Measurements from ENCODE around the gene PPM1H. TPM values are rescaled to one million over a fixed set of nuclear protein-coding genes. Genes with fewer than 3 reads are reported as not detected.

PPM1H gene
- total and polyA plus RNA-seq, 2 of the 8 experiments (the other 6 are each of a cell fraction or from before 2014, with no cell fraction given): 16.4 to 36.1 TPM

DNA sequence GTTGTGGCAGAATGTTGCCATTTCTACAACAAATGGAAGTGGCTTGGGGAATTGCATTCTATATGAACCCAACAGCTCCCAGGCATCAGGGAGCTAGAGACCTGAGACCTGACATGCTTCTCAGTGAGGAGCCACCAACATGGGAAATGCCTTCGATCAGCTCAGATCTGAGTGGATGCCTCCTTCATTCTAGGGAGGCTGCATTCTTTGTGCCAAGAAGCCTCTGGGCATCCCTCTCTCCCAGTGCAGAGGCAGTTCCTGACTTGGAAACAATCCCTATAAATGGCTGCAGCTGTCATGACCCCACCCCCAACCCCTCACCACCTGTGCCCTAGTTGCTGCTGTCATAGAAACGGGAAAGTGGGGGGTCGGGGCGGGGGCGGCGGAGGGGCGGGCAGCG, 196.3 kb downstream of the PPM1H start:
- peak overlapping the region in 1 of 2 experiments; percentile 45; a peak in 2 of 4 replicates for H3K4me2 ChIP-seq (ENCODE audit: insufficient read depth in 1 of 2, low read depth in 2 of 2, low read length in 2 of 2)
- 70% methylated on average over 7 of the region's 8 CpGs; no CpG with 5 or more reads in 1 of the 2 experiments for WGBS, 2 experiments (ENCODE audit: extremely low coverage in 1 of 2, insufficient coverage in 1 of 2, insufficient read length in 1 of 2, insufficient replicate concordance in 2 of 2, low coverage in 1 of 2, low lambda C conversion rate in 2 of 2, missing lambda C conversion rate in 1 of 2)
- no peaks in the 10 kb centered on the region for H3K23me2 ChIP-seq (ENCODE audit: low read depth, low read length)
- peaks cover 5 to 14% (median 7%) of the 10 kb centered on the region in 4 experiments; a peak in 6 of 7 replicates for H3K4me1 ChIP-seq (replicated peaks in 1 of 4; ENCODE audit: control insufficient read depth in 3 of 4, insufficient read depth in 4 of 4, low read length in 3 of 4)
- H2BK20ac ChIP-seq (ENCODE audit: low read length): no peak overlapping the region
- H3K9ac ChIP-seq (replicated peaks in 1 of 4; ENCODE audit: extremely low read depth in 1 of 4, low read depth in 3 of 4, low read length in 3 of 4): no peak overlapping the region
- H3K4me3 ChIP-seq (ENCODE audit: extremely low read depth in 1 of 4, insufficient read depth in 2 of 4, low read depth in 3 of 4, low read length in 4 of 4): no peak overlapping the region
- H2AFZ ChIP-seq (ENCODE audit: low read length): no peak overlapping the region
- no peak overlapping the region for H3K56ac ChIP-seq (replicated peaks; ENCODE audit: insufficient read length, low read depth, low read length)
- no peak overlapping the region for H4K91ac ChIP-seq (replicated peaks; ENCODE audit: insufficient read length, low read length)
- no peaks in the 10 kb centered on the region for H3K79me2 ChIP-seq (ENCODE audit: control insufficient read depth in 1 of 2, insufficient read depth in 2 of 2, low read length in 2 of 2)
- H4K20me1 ChIP-seq (replicated peaks in 1 of 2; ENCODE audit: control insufficient read depth in 1 of 2, insufficient read depth in 2 of 2, low read length in 2 of 2): no peaks in the 10 kb centered on the region
- H3K27me3 ChIP-seq (replicated peaks in 1 of 4; ENCODE audit: control insufficient read depth in 3 of 4, extremely low read depth in 1 of 4, insufficient read depth in 3 of 4, low read length in 3 of 4): peaks cover 0 to 2% (median 0%) of the 10 kb centered on the region in 4 experiments; a peak in 1 of 7 replicates
- ChIA-PET CTCF (ENCODE audit: partially characterized antibody) (interaction anchor here (0.9 to 1.6 kb wide), 3 partner anchors 16 to 210 kb away, joined by 3 to 6 read pairs (median 3); no protein-coding TSS in a partner anchor), POLR2A (ENCODE audit: partially characterized antibody) (interaction anchor here (0.8 to 1.9 kb wide), 4 partner anchors 10 to 136 kb away, joined by 3 to 7 read pairs (median 4); no protein-coding TSS in a partner anchor)
- no peaks in the 10 kb centered on the region; a peak in 1 of 8 replicates for H3K36me3 ChIP-seq (ENCODE audit: control insufficient read depth in 2 of 4, insufficient read depth in 4 of 4, low read length in 3 of 4)
- TF ChIP-seq CBX5 (IDR thresholded peaks at IDR 0.05; ENCODE audit: low read depth, low read length) (no peak), ASH2L (IDR thresholded peaks at IDR 0.05; ENCODE audit: low read length) (no peak), E2F6 (IDR thresholded peaks at IDR 0.05) (no peak), KDM4A (IDR thresholded peaks at IDR 0.05; ENCODE audit: low read depth, low read length, severe bottlenecking) (no peak), TCF12 (IDR thresholded peaks at IDR 0.05; ENCODE audit: low read depth, low read length) (no peak), RNF2 (IDR thresholded peaks at IDR 0.05; ENCODE audit: borderline replicate concordance, low read depth, low read length, missing control alignments, poor library complexity, severe bottlenecking) (no peak), BRCA1 (IDR thresholded peaks at IDR 0.05; ENCODE audit: low read depth, low read length) (no peak), GABPA (IDR thresholded peaks at IDR 0.05; ENCODE audit: borderline replicate concordance, insufficient read depth, low read length) (no peak), GTF2F1 (IDR thresholded peaks at IDR 0.05; ENCODE audit: borderline replicate concordance, low read depth, low read length) (no peak)
- 0 out of 2 replicates have a peak, but pooled peaks cover 5% of the 10 kb centered on the region for H3K79me1 ChIP-seq (ENCODE audit: low read depth, low read length)
- H2BK12ac ChIP-seq (ENCODE audit: low read depth, low read length): no peak overlapping the region
- H4K5ac ChIP-seq (ENCODE audit: insufficient read length, low read depth, low read length): no peak overlapping the region
- H3K14ac ChIP-seq (ENCODE audit: insufficient read length): no peak overlapping the region
- H3K9me3 ChIP-seq (ENCODE audit: insufficient read depth in 2 of 2, low read depth in 1 of 2, low read length in 1 of 2): no peaks in the 10 kb centered on the region
- H2BK120ac ChIP-seq (replicated peaks; ENCODE audit: low read depth, low read length): no peak overlapping the region
- no peak for FAIRE-seq
- H2BK5ac ChIP-seq (ENCODE audit: low read depth, low read length): no peak overlapping the region
- no peak overlapping the region for H3K23ac ChIP-seq (ENCODE audit: insufficient read length)
- H2BK15ac ChIP-seq (ENCODE audit: low read length): 0 out of 2 replicates have a peak overlapping the region, but pooled peaks have one; percentile 3
- peak overlapping the region; percentile 45 for H3K4ac ChIP-seq (replicated peaks; ENCODE audit: insufficient read length, low read depth, low read length)
- H3K27ac ChIP-seq (ENCODE audit: low read depth, low read length): no peak overlapping the region
- H4K8ac ChIP-seq (ENCODE audit: extremely low read depth, insufficient read depth, low read length): no peak overlapping the region
- H2AK5ac ChIP-seq (ENCODE audit: low read depth, low read length): no peak overlapping the region; the same call in 1 of the 2 replicates
- DNase-seq (ENCODE audit: low read depth in 1 of 2, low spot score in 2 of 2): no peak
- H3K18ac ChIP-seq (ENCODE audit: extremely low read depth, low read length): no peak overlapping the region
